Mucosa of descending colon (tissue), 3 donors: ENCODE measurements around the gene POMT1. TPM values are rescaled to one million over a fixed set of nuclear protein-coding genes. Genes with fewer than 3 reads are reported as not detected.
A peak's percentile ranks its signal among the peaks of the same experiment; 100 is the strongest.

Source experiments
- ATAC-seq: fragments of 200-7000 bp; cut with Tn5 transposase; one replicate; pipeline ENCODE4 v1.9.1; 2020; ENCODE audit warnings: mild to moderate bottlenecking, moderate library complexity
- DNase-seq, 3 donors: peaks; one replicate each; pipeline ENCODE4 v3.0.0-alpha.2; 2020
- H3K36me3 ChIP-seq: fragments of 200-600 bp; one replicate; pipeline ENCODE4 v1.8.0; 2021; ENCODE audit warnings: low read depth, mild to moderate bottlenecking
- H3K4me1 ChIP-seq: fragments of 200-600 bp; one replicate; pipeline ENCODE4 v1.8.0; 2021; ENCODE audit warnings: low read depth, mild to moderate bottlenecking
- H3K4me3 ChIP-seq: fragments of 200-600 bp; one replicate; pipeline ENCODE4 v1.8.0; 2021; ENCODE audit warnings: mild to moderate bottlenecking
- H3K9me3 ChIP-seq: fragments of 200-600 bp; one replicate; pipeline ENCODE4 v1.8.0; 2021; ENCODE audit warnings: mild to moderate bottlenecking
- intact Hi-C, 2 donors: fragments of 100-400 bp; cut with DNase I in 1 of 2; cut with micrococcal nuclease in 1 of 2; formaldehyde crosslinking; loops; one replicate each; pipeline versions ENCODE4 v1.11.0 to v1.11.1; 2022; cut with DNase I, micrococcal nuclease
- total RNA-seq, 3 donors: library from RNA; stranded (reverse); fragmentation: NEBNext Ultra II Directional in 2 of 3; extraction: Animal tissue kit (Norgen Biotek cat#: 25700) in 2 of 3; gene quantifications; one replicate each; pipeline versions ENCODE4 v1.2.1 to v1.2.4, GENCODE V29; 2021 to 2023
- TF ChIP-seq, protein P1 (sequence below): fragments of 200-600 bp; IDR thresholded peaks from one replicate; pipeline ENCODE4 v1.8.0; 2022; ENCODE audit warnings: antibody characterized with exemption, mild to moderate bottlenecking
- donor health status: DM: no; HTN: no; CAD: no; lungs with moderate emphysema.
- donor health status: DM: no; HTN: no; CAD: no.
- donor health status: DM: no; HTN: yes; CAD: no.

The POMT1 gene
- total RNA-seq, 3 donors from 2014 or later: 26.1 to 40.5 (median 35.4) TPM

GRCh38 chr9:131474711-131475110 is 28.0 kb upstream of the POMT1 start:
- intact Hi-C loops: no loop called here
- no peak for ATAC-seq
- peak in 1 of 3 donors; percentile 16 for DNase-seq

GRCh38 chr9:131475111-131475955 is 27.4 kb upstream of the POMT1 start:
- ATAC-seq: no peak
- H3K36me3 ChIP-seq: peaks cover 11% of the 10 kb centered on the region
- no peaks in the 10 kb centered on the region for H3K4me1 ChIP-seq
- TF ChIP-seq, protein P1, sequence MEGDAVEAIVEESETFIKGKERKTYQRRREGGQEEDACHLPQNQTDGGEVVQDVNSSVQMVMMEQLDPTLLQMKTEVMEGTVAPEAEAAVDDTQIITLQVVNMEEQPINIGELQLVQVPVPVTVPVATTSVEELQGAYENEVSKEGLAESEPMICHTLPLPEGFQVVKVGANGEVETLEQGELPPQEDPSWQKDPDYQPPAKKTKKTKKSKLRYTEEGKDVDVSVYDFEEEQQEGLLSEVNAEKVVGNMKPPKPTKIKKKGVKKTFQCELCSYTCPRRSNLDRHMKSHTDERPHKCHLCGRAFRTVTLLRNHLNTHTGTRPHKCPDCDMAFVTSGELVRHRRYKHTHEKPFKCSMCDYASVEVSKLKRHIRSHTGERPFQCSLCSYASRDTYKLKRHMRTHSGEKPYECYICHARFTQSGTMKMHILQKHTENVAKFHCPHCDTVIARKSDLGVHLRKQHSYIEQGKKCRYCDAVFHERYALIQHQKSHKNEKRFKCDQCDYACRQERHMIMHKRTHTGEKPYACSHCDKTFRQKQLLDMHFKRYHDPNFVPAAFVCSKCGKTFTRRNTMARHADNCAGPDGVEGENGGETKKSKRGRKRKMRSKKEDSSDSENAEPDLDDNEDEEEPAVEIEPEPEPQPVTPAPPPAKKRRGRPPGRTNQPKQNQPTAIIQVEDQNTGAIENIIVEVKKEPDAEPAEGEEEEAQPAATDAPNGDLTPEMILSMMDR: no peak
- DNase-seq: peak in 1 of 3 donors; percentile 24
- H3K9me3 ChIP-seq: no peaks in the 10 kb centered on the region
- no peak overlapping the region for H3K4me3 ChIP-seq
- intact Hi-C loops: no loop called here

More at GRCh38 chr9:131474711-131475110, 28.0 kb upstream of the POMT1 start:
- TF ChIP-seq, protein P1: no peak
- peaks cover 11% of the 10 kb centered on the region for H3K36me3 ChIP-seq
- no peak overlapping the region for H3K4me3 ChIP-seq
- no peaks in the 10 kb centered on the region for H3K9me3 ChIP-seq
- H3K4me1 ChIP-seq: no peaks in the 10 kb centered on the region

GRCh38 chr9:131475956-131476776 is 26.6 kb upstream of the POMT1 start:
- Histone ChIP-seq H3K9me3 (no peaks in the 10 kb centered on the region), H3K4me1 (no peaks in the 10 kb centered on the region), H3K4me3 (no peak overlapping the region), H3K36me3 (peaks cover 11% of the 10 kb centered on the region)
- TF ChIP-seq, protein P1: no peak
- ATAC-seq (peak; percentile 12), DNase-seq (peak in 1 of 3 donors; percentile 30)
- intact Hi-C loops: no loop called here

DNA sequence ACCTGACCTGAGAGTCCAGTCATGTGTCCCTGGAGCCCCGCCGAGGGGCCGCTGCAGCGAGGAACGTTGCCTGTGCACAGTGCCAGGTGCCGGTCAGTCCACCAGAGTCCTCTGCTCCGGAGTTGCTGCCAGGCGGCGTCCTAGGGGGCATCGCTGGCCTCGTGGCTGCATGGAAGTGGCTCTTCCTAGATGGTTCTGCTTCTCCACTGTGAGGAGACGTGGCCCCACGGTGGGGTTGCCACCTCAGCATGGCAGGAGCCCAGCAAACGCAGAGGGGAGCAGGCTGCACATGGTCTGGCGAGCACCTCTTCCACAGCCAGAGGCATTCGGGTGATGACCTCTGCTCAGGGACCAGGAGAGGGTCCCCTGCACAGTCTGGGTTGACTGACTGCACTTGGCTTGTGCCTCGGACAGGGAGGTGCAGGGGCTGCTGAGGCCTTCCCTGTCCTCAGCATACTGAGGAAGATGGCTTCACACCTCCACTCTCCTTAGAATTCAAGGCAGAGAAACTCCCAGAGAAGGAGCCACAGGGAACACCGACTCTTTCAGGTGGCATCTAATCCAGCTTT is 25.9 kb upstream of the POMT1 start:
- ATAC-seq (no peak), DNase-seq (peak in 1 of 3 donors; percentile 21)
- Histone ChIP-seq H3K4me3 (no peak overlapping the region), H3K36me3 (peaks cover 13% of the 10 kb centered on the region), H3K4me1 (no peaks in the 10 kb centered on the region), H3K9me3 (no peaks in the 10 kb centered on the region)
- intact Hi-C loops: no loop called here
- TF ChIP-seq, protein P1: no peak

DNA sequence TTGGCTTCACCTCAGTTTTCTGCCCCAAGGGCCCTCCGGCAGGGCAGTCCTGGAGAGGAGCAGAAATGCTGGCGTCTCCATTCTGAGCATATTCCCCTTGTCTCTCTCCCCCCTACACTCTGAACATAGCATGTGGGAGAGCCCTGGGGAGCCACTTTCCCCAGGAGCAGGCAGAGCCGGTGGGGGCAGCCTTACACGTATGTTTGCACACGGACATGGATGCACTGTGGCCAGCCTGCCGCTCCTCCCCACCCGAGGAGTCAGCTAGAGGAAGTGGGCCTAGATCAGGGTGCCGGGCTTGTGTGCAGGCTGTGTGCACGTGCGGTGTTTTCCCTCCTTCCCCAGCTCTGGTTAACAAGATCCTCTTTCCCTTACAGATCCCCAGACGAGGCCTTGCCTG is 25.4 kb upstream of the POMT1 start:
- intact Hi-C loops: no loop called here
- ATAC-seq (no peak), DNase-seq (peak in 1 of 3 donors; percentile 11)
- no peaks in the 10 kb centered on the region for H3K4me1 ChIP-seq
- TF ChIP-seq, protein P1: no peak
- H3K4me3 ChIP-seq: no peak overlapping the region
- H3K36me3 ChIP-seq: peaks cover 18% of the 10 kb centered on the region
- no peaks in the 10 kb centered on the region for H3K9me3 ChIP-seq
